Activated naive CD4-positive, alpha-beta T cell treated with anti-CD3 and anti-CD28 coated beads, Interleukin-2, amount 50 U/mL, for 72 hours (primary cell): Measurements from ENCODE around the gene GCLC. TPM values are rescaled to one million over a fixed set of nuclear protein-coding genes. Genes with fewer than 3 reads are reported as not detected.

Source experiments
- ATAC-seq, 2 donors: fragments of 150-1000 bp; cut with Tn5 transposase; 2 replicates each; pipeline ENCODE4 v1.10.0; 2021; ENCODE audit warnings: mild to moderate bottlenecking in 2 of 2, moderate library complexity in 2 of 2
- DNase-seq, 2 donors: peaks; one replicate each; pipeline ENCODE4 v3.0.0; 2021 to 2022; ENCODE audit warnings: low spot score in 2 of 2
- H3K27ac Mint-ChIP-seq, 2 donors: one replicate each; pipeline ENCODE4 v1.8.0; 2022; ENCODE audit warnings: mild to moderate bottlenecking in 2 of 2, mixed read lengths in 2 of 2
- H3K36me3 Mint-ChIP-seq, 2 donors: one replicate each; pipeline ENCODE4 v1.8.0; 2022; ENCODE audit warnings: mixed read lengths in 2 of 2
- H3K9me3 Mint-ChIP-seq, 2 donors: one replicate each; pipeline ENCODE4 v1.8.0; 2022; ENCODE audit warnings: mixed read lengths in 2 of 2
- total RNA-seq, 2 donors: library from RNA; stranded (reverse); gene quantifications; one replicate each; pipeline ENCODE4 v1.2.3, GENCODE V29; 2022

GCLC gene
- total RNA-seq, 2 donors from 2014 or later, result 13.5 to 14.5 TPM

DNA sequence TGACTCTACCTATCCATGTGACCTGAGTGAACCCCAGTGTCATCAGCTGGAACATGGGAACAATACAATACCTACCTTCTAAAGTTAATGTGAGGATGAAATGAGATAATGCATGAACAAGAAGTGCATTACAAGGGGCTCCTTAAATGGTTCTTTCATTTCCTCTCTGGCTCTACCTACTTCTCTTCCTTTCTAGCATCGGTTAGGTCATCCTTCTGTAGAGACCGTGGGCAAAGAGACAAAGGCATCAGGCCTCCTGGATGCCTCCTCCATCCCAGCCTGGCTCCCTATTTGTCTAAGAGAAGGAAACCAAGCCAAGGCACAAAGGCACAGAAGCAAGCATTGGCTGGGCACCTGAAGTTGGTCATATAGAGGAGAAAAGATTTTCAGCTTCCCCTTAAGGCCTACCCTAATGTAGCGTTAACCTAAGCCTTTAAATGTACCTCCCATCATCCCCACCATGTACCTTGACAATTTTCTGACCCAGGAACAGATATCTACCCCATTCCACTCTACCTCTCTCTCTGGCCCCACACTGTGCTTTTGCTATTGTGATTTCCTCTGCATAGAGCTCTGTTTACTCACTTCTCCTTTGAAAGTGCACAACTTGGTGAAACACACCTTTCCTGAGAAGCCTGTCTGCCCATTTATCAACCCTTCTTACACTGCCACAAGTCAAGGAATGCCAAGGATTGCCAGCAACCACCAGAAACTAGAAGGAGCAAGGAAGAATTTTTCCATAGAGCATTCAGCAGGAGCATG, 86.6 kb downstream of the GCLC start:
- ATAC-seq (no peak), DNase-seq (no peak)
- H3K36me3 Mint-ChIP-seq, result peaks cover 0 to 5% of the 10 kb centered on the region in 2 donors
- H3K9me3 Mint-ChIP-seq, result peaks cover 3 to 4% of the 10 kb centered on the region in 2 donors
- no peak overlapping the region for H3K27ac Mint-ChIP-seq

DNA sequence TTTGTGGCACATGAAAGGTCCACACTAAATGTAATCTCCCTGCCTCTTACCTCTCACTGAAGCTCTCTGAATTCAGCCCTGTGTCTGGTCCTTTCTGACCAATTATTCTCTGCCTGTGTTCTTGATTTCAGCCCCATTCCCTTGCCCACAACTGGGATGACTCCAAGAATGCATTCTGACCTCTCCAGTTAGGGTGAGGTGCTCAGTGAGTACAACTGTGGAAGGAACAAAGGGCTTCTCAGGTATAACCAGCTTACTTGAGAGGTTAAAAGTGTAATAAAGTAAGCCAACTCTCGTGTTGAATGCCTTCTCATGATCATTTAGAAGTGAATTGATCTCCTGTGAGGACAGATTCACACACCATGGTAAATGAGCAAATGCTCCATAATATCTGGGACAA, 88.1 kb downstream of the GCLC start:
- Mint-ChIP-seq H3K9me3 (peaks cover 3 to 4% of the 10 kb centered on the region in 2 donors), H3K36me3 (peaks cover 0 to 5% of the 10 kb centered on the region in 2 donors), H3K27ac (no peak overlapping the region)
- ATAC-seq (no peak), DNase-seq (no peak)

DNA sequence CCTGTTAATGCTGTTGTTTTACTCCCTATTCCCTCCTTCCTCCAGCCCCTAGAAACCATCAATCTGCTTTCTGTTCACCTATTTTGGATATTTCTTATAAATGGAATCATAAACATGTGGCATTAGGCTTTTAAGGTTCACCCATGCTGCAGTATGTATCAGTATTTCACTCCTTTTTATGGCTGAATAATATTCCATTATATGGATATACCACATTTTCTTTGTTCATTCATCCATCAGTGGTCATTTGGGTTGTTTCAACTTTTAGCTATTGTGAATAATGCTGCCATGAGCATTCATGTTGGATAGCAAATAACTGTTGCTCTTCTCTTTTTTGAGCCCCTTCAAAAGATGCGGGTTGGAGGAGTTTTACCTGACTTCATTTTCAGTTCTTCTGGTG, 89.2 kb downstream of the GCLC start:
- ATAC-seq, result no peak
- peaks cover 3 to 4% of the 10 kb centered on the region in 2 donors for H3K9me3 Mint-ChIP-seq
- peaks cover 0 to 5% of the 10 kb centered on the region in 2 donors for H3K36me3 Mint-ChIP-seq
- no peak overlapping the region for H3K27ac Mint-ChIP-seq
- DNase-seq, result no peak

DNA sequence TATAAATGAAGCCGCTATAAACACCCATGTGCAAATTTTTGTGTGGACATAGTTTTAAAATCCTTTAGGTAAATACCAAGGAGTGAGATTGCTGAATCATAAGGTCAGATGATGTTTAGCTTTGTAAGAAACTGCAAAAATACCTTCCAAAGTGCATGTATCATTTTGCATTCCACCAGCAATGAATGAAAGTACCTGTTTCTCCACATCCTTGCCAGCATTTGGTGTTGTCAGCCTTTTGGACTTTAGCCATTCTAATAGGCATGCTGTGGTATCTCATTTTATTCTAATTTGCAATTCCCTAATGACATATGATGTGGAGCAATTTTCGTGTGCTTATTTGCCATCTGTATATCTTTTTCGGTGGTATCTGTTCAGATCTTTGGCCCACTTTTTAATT, 93.7 kb downstream of the GCLC start:
- Mint-ChIP-seq H3K27ac (no peak overlapping the region), H3K36me3 (peaks cover 0 to 5% of the 10 kb centered on the region in 2 donors), H3K9me3 (peaks cover 3 to 9% of the 10 kb centered on the region in 2 donors)
- no peak for ATAC-seq
- no peak for DNase-seq

DNA sequence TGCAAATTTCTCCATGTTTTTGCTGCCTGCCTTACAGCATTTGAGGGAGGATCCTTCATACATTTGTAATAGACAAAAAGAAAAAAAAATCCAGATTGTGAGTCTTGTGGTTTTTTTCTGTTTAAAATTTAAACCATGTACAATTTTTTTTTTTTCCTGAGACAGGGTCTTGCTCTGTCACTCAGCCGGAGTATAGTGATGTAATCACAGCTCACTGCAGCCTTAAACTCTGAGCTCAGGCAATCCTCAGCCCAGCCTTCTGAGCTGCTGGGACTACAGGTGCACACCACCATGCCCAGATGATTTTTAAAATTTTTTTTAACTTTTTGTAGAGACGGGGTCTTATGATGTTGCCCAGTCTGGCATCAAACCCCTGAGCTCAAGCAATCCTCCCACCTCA, 97.0 kb downstream of the GCLC start:
- Mint-ChIP-seq H3K36me3 (no peaks in the 10 kb centered on the region), H3K27ac (no peak overlapping the region), H3K9me3 (peaks cover 0 to 5% of the 10 kb centered on the region in 2 donors)
- DNase-seq (no peak), ATAC-seq (no peak)

Other genes with a start within 250 kb of the GCLC start
- 100 to 1,000 TPM in 1 of 2 donors, 10 to 100 TPM in 1; 84.6 to 134 TPM for gene ELOVL5, start 196.2 kb downstream of the GCLC start, total RNA-seq
- under 1 TPM; 0.07 to 0.18 TPM for gene KLHL31, start 120.7 kb upstream of the GCLC start, total RNA-seq
- 1 to 10 TPM; 1.0 to 3.6 TPM for gene LRRC1, start 249.9 kb upstream of the GCLC start, total RNA-seq